Activated T-cell treated with anti-CD3 and anti-CD28 coated beads, Interleukin-2, amount 50 U/mL, for 4 hours (primary cell): ENCODE measurements around the gene REEP2. TPM values are rescaled to one million over a fixed set of nuclear protein-coding genes. Genes with fewer than 3 reads are reported as not detected.
"Not testable (repeated sequence)": the region's sequence is repeated elsewhere in the genome, so short reads cannot be mapped to it uniquely, and the experiment has no call there.

Experiments used
- ATAC-seq, 2 donors: fragments of 200-7000 bp; cut with Tn5 transposase; one replicate each; pipeline ENCODE4 v1.10.0; 2021
- DNase-seq: peaks from one replicate; pipeline ENCODE4 v3.0.0-alpha.2; 2020
- H3K27me3 Mint-ChIP-seq: one replicate; pipeline ENCODE4 v1.8.0; 2021; ENCODE audit warnings: low read depth, mixed read lengths
- H3K36me3 Mint-ChIP-seq: one replicate; pipeline ENCODE4 v1.8.0; 2022; ENCODE audit warnings: mixed read lengths; ENCODE audit not compliant: insufficient read depth
- H3K4me1 Mint-ChIP-seq: one replicate; pipeline ENCODE4 v1.8.0; 2021; ENCODE audit warnings: low read depth, mixed read lengths
- H3K4me3 Mint-ChIP-seq: one replicate; pipeline ENCODE4 v1.8.0; 2021; ENCODE audit warnings: mild to moderate bottlenecking, moderate library complexity, mixed read lengths
- H3K9me3 Mint-ChIP-seq: one replicate; pipeline ENCODE4 v1.8.0; 2021; ENCODE audit warnings: mixed read lengths
- total RNA-seq, 3 donors: library from RNA; stranded (reverse); gene quantifications; one replicate each; pipeline ENCODE4 v1.2.1, GENCODE V29; 2021

Gene REEP2, protein sequence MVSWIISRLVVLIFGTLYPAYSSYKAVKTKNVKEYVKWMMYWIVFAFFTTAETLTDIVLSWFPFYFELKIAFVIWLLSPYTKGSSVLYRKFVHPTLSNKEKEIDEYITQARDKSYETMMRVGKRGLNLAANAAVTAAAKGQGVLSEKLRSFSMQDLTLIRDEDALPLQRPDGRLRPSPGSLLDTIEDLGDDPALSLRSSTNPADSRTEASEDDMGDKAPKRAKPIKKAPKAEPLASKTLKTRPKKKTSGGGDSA
- 1 to 10 TPM; 1.3 to 1.8 (median 1.7) TPM for total RNA-seq

DNA sequence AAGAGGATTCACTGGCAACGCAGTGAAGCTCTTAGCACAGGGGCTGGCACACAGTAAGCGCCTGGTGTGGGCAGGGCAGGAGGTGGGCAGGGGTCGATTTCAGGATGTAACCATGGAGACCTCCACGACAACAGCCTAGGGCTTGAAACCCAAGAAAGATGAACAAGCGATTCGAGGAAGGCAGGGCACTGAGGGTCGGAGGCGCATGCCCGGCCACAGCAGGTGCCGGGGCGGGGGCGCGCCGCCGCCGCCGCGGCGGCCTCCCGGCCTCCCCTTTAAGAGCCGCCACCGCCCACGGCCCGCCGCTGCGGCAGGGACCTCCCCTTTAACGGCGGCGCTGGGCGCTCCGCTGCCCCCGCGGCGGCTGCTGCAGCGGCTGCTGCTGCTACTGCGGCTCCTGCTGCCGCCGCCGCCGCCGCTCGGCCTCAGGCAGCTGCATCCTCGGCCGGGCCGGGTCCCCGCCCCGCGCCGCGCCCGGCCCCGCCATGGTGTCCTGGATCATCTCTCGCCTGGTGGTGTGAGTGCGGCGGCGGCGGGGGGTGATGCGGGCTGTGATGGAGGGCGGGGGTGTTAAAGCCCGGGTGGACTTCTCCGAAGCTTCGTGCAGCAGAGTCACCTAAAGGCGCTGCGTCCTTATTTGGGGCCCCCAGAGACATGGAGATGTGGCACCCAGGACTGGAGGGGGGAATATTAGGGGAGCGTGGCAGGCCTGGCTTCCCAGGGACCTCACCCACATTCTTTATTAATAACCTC lies at the start of gene REEP2:
Gene REEP2 (plus strand): TSS at position 334 of the 753 bp plus-strand sequence. CDS start 152 bp downstream, at position 486.
- Mint-ChIP-seq H3K9me3 (no peaks in the 10 kb centered on the region), H3K4me3 (peak within 1 kb of the TSS; percentile 81), H3K27me3 (no peaks in the 10 kb centered on the region), H3K36me3 (peaks cover 12% of the 10 kb centered on the region), H3K4me1 (peaks cover 19% of the 10 kb centered on the region)
- peak; percentile 91 to 92 for ATAC-seq
- peak; percentile 60 for DNase-seq

DNA sequence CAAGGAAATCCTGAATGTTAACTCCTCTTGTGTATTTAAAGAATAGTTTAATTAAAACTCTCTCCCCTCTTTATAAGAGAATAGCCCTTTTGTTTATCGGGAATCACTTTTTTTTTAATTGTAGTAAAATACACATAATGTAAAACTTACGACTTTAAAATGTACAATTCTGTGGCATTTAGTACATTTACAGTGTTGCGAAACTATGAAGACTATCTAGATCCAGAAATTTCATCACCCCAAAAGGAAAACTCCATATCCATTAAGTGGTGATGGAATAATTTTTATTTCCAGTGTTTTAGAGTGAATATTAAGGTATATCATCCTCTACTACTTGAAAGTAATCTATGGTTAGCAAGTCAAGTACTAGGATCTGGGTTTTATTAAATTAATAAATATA lies 49.5 kb upstream of the REEP2 start:
- no peaks in the 10 kb centered on the region for H3K4me1 Mint-ChIP-seq
- no peak for DNase-seq
- H3K4me3 Mint-ChIP-seq, result no peak overlapping the region
- peaks cover 29% of the 10 kb centered on the region for H3K36me3 Mint-ChIP-seq
- H3K9me3 Mint-ChIP-seq, result no peaks in the 10 kb centered on the region
- ATAC-seq, result no peak
- no peaks in the 10 kb centered on the region for H3K27me3 Mint-ChIP-seq

GRCh38 chr5:138389911-138390310 lies 48.9 kb upstream of the REEP2 start:
- H3K9me3 Mint-ChIP-seq, H3K4me3 Mint-ChIP-seq, ATAC-seq, H3K4me1 Mint-ChIP-seq, H3K27me3 Mint-ChIP-seq, DNase-seq: not testable (repeated sequence)
- H3K36me3 Mint-ChIP-seq, result peaks cover 35% of the 10 kb centered on the region

DNA sequence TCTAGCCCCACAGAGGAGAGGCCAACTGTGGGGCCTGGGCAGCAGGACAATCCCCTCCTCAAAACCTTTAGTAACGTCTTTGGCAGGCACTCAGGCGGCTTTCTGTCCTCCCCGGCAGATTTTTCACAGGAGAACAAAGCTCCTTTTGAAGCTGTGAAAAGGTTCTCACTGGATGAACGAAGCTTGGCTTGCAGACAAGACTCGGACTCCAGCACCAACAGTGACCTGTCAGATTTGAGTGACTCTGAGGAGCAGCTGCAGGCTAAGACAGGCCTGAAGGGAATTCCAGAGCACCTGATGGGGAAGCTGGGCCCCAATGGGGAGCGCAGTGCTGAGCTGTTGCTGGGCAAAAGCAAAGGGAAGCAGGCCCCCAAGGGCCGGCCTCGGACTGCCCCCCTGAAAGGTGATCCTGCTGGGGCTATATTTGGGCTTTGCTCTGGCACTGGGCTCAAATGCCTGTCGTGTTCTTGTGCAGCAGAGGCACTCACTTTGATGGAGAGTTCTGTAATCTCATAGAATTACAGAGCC lies 46.9 kb upstream of the REEP2 start:
- Mint-ChIP-seq H3K9me3 (no peaks in the 10 kb centered on the region), H3K27me3 (no peaks in the 10 kb centered on the region), H3K36me3 (peaks cover 34% of the 10 kb centered on the region), H3K4me1 (no peaks in the 10 kb centered on the region), H3K4me3 (no peak overlapping the region)
- no peak for DNase-seq
- no peak for ATAC-seq

DNA sequence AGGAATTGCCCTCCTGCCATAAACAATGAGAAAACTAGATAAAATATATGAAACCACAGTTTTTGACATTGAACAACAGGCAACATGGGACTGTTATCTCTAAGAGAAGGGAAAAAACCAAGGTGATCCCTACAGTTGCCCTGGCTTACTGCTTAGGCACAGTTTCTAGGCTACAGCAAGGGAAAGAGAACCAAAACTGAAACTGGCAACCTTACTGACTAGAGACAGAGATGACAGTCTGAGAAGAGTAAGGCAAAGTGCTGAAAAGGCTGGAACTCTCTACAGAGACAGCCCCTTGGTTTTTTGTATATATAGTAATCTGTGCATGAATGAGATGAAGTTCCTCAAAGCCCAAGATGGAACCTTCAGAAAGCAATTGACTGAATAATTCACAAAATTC lies 36.2 kb upstream of the REEP2 start:
- Mint-ChIP-seq H3K4me3 (no peak overlapping the region), H3K4me1 (peaks cover 9% of the 10 kb centered on the region), H3K36me3 (peaks cover 41% of the 10 kb centered on the region), H3K9me3 (no peaks in the 10 kb centered on the region), H3K27me3 (no peaks in the 10 kb centered on the region)
- DNase-seq (no peak), ATAC-seq (peak; percentile 56 to 58)

- ATAC-seq, result peak in 1 of 2 donors; percentile 51
- Mint-ChIP-seq H3K4me1 (peaks cover 9% of the 10 kb centered on the region), H3K27me3 (no peaks in the 10 kb centered on the region), H3K9me3 (no peaks in the 10 kb centered on the region), H3K36me3 (peaks cover 28% of the 10 kb centered on the region), H3K4me3 (no peak overlapping the region)
- DNase-seq, result no peak
Observed at GRCh38 chr5:138408023-138408422, 30.8 kb upstream of the REEP2 start.

- peak; percentile 7 for DNase-seq
- H3K9me3 Mint-ChIP-seq, H3K27me3 Mint-ChIP-seq, H3K4me3 Mint-ChIP-seq, ATAC-seq, H3K4me1 Mint-ChIP-seq: not testable (repeated sequence)
- peaks cover 25% of the 10 kb centered on the region for H3K36me3 Mint-ChIP-seq
Observed at GRCh38 chr5:138410996-138411640, 27.7 kb upstream of the REEP2 start.

- Mint-ChIP-seq H3K9me3 (no peaks in the 10 kb centered on the region), H3K36me3 (peaks cover 28% of the 10 kb centered on the region), H3K4me1 (no peaks in the 10 kb centered on the region), H3K4me3 (no peak overlapping the region), H3K27me3 (no peaks in the 10 kb centered on the region)
- DNase-seq (no peak), ATAC-seq (no peak)
Observed at GRCh38 chr5:138418444-138418843, 20.4 kb upstream of the REEP2 start.

- Mint-ChIP-seq H3K27me3 (no peaks in the 10 kb centered on the region), H3K4me3 (no peak overlapping the region), H3K9me3 (no peaks in the 10 kb centered on the region), H3K4me1 (no peaks in the 10 kb centered on the region), H3K36me3 (peaks cover 55% of the 10 kb centered on the region)
- no peak for ATAC-seq
- DNase-seq, result no peak
Observed at GRCh38 chr5:138425079-138425478, 13.8 kb upstream of the REEP2 start.

DNA sequence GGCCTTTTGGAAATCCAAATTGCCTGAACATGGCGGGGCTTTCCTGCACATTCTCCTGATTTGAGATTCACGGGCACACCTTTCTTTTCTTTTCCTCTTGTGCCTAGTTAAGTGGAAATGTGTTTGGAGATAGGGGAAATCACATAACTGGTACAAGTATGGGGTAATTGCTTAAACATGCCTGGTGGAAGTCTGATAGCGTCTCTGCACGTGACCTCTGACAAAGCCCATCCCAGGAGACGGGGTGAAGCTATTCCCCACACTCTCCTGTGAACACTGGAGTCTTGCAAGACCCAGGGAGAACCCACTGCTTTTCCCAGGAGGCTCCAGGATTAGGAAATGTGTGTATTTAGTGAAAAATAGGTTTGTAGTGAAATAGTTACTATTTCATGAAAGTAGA lies 2.9 kb upstream of the REEP2 start:
- no peaks in the 10 kb centered on the region for H3K9me3 Mint-ChIP-seq
- no peaks in the 10 kb centered on the region for H3K27me3 Mint-ChIP-seq
- peaks cover 19% of the 10 kb centered on the region for H3K4me1 Mint-ChIP-seq
- H3K36me3 Mint-ChIP-seq, result peaks cover 20% of the 10 kb centered on the region
- no peak for DNase-seq
- ATAC-seq, result no peak
- no peak overlapping the region for H3K4me3 Mint-ChIP-seq

DNA sequence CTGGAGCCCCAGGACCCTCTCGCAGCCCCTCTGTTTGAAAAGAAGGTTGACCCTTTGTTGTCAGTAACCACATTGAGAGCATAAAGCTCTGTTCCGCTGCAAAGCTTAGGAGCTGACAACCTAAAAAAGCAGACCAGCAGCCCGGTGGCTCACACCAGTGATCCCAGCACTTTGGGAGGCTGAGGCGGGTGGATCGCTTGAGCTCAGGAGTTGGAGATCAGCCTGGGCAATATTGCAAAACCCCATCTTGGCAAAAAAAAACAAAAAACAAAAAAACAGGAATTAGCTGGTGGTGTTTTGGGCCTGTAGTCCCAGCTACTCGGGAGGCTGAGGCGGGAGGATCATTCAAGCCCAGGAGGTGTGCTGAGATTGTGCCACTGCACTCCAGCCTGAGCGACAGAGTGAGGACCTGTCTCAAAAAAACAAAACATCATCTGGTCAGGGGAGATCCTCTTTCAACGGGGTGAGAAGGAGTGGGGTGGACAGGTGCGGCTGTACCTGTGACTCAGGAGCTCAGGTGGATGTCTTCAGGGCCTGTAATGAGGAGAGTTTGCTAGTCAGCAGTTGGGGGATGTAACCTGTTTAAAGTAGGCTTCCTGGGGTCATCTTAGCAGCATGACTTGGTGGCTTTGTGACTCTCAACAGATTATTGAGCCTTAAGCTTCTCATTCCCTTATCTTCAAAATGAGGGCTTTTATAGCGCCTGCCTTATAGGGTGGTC lies 694 bp upstream of the REEP2 start:
- Mint-ChIP-seq H3K4me3 (peak overlapping the region; percentile 81), H3K9me3 (no peaks in the 10 kb centered on the region), H3K27me3 (no peaks in the 10 kb centered on the region), H3K36me3 (peaks cover 12% of the 10 kb centered on the region), H3K4me1 (peaks cover 19% of the 10 kb centered on the region)
- no peak for DNase-seq
- ATAC-seq, result no peak

DNA sequence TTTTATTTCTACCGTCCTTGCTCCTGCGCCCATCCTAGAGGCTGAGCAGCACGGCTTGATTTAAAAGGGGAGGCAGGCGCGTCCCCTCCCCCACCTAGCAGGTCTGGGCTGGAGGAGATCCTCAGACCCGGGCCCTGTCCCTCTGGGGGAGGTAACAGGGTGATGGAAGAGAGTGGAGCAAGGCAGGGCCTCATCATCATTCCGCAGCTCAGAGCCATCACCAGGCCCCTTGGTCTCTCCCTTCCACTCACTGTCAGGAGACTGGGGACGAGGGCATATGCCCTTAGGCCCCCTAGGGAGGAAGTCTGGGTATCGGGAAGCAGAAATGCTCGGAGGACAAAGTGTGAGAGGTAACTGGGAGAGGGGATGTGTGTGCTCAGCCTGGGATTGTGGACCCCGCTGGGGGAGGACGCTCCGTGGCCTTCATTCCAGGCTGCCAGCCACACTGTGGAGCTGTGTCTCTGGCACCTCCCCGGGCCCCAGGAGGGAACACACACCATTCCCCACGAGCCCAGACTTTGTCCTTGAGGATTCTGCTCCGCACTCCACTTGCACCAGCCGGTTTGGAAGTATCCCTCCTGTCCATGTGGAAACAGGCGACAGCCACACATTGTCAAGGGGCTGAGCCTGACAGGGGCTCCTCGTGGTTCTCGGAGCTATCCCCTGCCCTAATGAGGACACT lies 761 bp downstream of the REEP2 start:
- peaks cover 19% of the 10 kb centered on the region for H3K4me1 Mint-ChIP-seq

DNA sequence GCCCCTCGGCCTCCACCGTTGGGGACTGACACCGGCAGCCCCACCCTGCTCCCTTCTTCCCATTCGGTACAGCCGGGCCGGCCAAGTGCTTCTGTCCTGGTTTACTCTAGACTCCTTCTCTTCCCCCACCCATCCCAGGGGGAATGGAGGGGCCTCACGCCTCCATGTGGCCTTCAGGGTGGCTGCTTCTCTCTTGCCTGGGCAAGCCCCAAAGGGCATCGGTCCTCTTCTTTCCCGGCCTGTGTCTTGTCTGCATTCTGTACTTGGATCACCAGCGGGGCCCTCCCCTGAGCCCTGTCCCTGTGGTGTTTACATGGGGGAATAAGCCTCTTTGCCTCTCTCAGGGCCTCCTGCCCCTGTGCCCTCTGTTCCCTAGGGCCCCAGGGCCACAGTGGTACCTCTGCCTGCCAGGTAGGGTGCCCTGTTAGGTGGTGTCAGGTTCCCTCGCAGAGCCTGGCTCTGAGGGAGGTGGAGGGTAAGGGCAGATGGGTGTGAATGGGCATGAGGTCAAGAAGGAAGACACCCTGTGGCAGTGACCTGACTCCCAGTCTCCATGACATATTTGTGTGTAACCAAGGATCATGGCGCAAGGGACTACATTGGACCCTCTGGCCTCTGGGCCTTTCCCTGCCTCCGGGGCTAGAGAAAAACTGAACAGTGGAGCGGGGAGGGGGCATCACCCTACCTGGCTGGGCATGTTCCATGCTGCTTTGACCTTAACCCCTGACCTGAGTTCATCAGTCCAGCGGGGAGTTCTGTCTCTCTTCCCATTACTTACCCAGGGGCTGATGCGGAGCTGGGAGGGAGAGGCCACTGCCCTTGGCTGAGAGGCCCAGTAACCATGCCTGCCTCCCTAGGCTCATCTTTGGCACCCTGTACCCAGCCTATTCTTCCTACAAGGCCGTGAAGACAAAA lies 1.6 kb downstream of the REEP2 start:
- no peaks in the 10 kb centered on the region for H3K27me3 Mint-ChIP-seq
- ATAC-seq, result no peak
- H3K9me3 Mint-ChIP-seq, result no peaks in the 10 kb centered on the region
- no peak for DNase-seq
- H3K4me3 Mint-ChIP-seq, result peak overlapping the region; percentile 77
- H3K4me1 Mint-ChIP-seq, result peaks cover 19% of the 10 kb centered on the region
- peaks cover 3% of the 10 kb centered on the region for H3K36me3 Mint-ChIP-seq

More for the DNA sequence above, 761 bp downstream of the REEP2 start:
- H3K27me3 Mint-ChIP-seq, result no peaks in the 10 kb centered on the region
- no peaks in the 10 kb centered on the region for H3K9me3 Mint-ChIP-seq
- no peak for ATAC-seq
- H3K36me3 Mint-ChIP-seq, result peaks cover 10% of the 10 kb centered on the region
- peak overlapping the region; percentile 77 for H3K4me3 Mint-ChIP-seq
- DNase-seq, result no peak
